Embryonic facial prominence (tissue), 1 donor: ENCODE results near the gene ST3GAL3.
A peak's percentile ranks its signal among the peaks of the same experiment; 100 is the strongest.
"Not testable (repeated sequence)": the region's sequence is repeated elsewhere in the genome, so short reads cannot be mapped to it uniquely, and the experiment has no call there.

ENCODE experiments used
- DNase-seq: peaks from one replicate; pipeline ENCODE4 v3.0.0-alpha.2; 2016; ENCODE audit errors: extremely low spot score

ST3GAL3 gene

GRCh38 chr1:43757343-43758053 lies 50.2 kb downstream of the ST3GAL3 start:
- no peak for DNase-seq

- no peak for DNase-seq
These were observed 53.5 kb downstream of the ST3GAL3 start for GRCh38 chr1:43760745-43761317.

- peak; percentile 84 for DNase-seq
These were observed 56.2 kb downstream of the ST3GAL3 start for GRCh38 chr1:43763497-43763973.

- no peak for DNase-seq
These were observed 57.2 kb downstream of the ST3GAL3 start for GRCh38 chr1:43764581-43764980.

GRCh38 chr1:43766086-43766784 lies 58.9 kb downstream of the ST3GAL3 start:
- no peak for DNase-seq

GRCh38 chr1:43766818-43767525 lies 59.6 kb downstream of the ST3GAL3 start:
- no peak for DNase-seq

DNA sequence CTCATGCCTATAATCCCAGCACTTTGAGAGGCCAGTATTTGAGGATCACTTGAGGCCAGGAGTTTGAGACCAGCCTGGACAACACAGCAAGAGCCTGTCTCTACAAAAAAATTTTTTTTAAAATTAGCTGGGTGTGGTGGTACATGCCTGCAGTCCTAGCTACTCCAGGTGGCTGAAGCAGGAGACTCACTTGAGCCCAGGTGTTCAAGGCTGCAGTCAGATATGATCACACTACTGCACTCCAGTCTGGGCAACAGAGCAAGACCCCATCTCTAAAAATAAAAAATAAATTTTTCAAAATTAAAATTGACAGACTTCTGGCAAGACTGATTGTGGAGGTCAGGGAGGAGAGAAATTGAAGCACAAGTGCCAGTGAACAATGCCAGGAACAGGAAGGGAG lies 60.8 kb downstream of the ST3GAL3 start:
- no peak for DNase-seq

DNA sequence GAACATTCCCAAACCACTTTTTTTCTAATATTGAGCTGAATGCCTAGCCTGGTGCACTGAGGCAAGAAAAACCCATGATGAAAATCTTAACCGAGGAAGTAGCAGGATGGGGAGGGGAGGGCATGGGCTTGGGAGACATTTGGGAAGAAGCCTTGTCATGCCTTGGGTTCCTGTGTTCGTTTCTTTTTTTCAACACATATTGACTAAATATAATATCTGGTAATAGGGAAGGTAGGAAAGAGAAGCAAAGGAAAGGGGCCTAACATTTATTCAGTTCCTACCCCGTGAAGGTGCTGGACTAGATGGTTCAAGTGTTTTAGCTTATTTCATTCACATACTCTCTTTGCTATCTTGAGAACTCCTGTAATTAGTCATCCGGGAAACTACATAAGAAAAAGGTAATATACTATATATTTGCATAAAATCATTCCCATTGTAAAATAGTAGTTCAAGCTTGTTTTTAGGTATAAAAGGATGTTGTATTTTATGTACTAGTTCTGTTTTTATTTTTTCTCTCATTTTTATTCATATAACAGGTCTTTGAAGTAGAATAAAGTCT lies 62.1 kb downstream of the ST3GAL3 start:
- DNase-seq: no peak

DNA sequence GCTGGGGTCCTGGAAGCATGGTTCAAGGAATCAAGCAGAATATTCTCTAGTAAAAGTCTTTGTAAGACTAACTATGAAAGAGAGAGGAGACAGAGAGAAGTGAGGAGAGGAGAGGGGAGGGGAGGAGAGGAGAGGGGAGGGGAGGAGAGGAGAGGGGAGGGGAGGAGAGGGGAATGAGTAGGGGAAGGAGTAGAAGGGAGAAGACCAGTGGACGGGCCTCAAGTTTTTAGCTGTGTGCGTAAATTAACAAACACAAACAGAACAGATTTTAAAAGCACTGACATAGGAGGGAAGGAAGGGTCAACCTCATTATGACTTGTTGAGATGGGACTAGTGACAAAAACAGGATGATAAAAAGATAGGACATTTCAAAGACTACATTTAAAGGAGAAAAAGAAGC lies 62.8 kb downstream of the ST3GAL3 start:
- DNase-seq: no peak

DNA sequence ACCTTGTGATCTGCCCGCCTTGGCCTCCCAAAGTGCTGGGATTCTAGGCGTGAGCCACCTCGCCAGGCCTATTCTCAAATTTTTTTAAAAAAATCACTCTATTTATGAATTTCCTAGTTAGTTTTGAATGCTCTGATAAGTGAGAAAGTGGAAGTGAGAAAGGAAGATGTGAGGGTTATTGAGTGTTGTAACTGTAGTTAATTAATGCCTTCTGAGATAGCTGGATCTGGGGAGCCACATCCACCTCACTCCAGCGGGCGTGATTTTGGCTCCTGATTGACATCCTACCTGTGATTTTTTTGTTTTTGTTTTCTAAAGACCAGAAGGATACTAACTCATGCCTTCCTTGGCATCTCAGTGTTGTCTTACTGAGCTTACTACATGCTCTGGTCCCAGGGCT lies 65.6 kb downstream of the ST3GAL3 start:
- DNase-seq: no peak

- DNase-seq: no peak
These were observed 66.5 kb downstream of the ST3GAL3 start for GRCh38 chr1:43773821-43774220.

GRCh38 chr1:43774359-43774758 lies 67.0 kb downstream of the ST3GAL3 start:
- no peak for DNase-seq

DNA sequence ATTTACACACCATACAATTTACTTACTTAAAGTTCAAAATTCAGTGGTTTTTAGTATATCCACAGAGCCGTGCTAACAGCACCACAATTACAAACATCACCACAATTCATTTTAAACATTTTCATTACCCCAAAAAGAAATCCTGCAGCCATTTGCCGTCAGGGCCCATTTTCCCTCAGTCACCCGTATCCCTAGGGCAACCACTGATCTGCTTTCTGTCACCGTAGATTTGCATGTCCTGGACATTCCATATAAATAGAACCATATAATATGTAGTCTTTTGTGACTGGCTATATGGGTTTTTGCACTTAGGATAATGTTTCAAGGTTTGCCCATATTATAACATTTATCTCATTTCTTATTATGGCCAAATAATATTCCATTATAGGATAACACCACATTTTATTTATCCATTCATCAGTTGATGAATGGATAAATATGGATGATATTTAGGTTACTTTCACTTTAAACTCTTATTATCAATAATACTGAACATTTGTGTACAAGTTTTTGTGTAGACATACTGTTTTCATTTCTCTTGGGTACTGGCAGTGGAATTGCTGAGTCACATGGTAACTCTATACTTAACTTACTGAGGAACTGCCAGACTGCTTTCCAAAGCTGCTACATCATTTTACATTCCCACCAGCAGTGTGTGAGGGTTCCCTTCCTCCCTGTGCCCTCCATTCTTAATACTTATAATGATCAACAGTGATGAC lies 68.9 kb downstream of the ST3GAL3 start:
- no peak for DNase-seq

DNA sequence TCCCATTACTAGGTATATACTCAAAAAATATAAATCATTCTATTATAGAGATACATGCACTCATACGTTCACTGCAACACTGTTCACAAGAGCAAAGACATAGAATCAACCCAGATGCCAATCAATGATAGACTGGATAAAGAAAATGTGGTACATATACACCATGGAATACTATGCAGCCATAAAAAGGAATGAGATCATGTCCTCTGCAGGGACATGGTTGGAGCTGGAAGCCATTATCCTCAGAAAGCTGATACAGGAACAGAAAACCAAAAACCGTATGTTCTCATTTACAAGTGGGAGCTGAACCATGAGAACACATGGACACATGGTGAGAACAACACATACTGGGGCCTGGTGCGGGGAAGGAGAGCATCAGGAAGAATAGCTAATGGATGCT lies 70.6 kb downstream of the ST3GAL3 start:
- not testable (repeated sequence) for DNase-seq

GRCh38 chr1:43779266-43779665 lies 71.9 kb downstream of the ST3GAL3 start:
- no peak for DNase-seq

DNA sequence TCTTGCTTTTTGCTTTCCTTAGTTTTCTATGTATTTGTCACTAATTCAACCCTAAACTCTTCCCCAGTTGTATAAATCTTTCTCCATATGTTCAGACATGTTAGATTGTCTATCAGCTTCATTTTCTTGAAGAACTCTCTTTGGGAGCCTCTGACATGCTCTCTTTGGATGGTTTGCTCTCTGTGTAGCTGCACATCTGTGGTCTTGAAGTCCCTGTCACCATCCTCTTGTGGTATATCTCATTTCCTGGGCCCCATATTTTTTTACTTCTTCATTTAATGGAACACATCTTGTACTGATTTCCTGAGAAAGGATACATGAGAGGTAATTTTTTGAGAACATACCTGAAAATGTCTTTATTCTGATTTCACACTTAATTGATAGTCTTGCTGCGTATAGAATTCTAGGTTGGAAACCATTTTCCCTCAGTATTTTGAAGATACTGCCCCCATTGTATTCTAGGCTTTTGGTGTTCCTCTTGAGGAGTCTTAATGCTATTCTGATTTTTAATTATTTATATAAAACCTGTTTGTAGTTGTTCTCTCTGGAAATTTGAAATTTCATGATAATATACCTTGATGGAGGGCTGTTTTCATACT lies 72.6 kb downstream of the ST3GAL3 start:
- DNase-seq: no peak

- DNase-seq: no peak
These were observed 74.2 kb downstream of the ST3GAL3 start for GRCh38 chr1:43781574-43781973.

GRCh38 chr1:43783096-43783670 lies 75.8 kb downstream of the ST3GAL3 start:
- no peak for DNase-seq

GRCh38 chr1:43783671-43784205 lies 76.4 kb downstream of the ST3GAL3 start:
- DNase-seq: no peak
